ENCODE results near the gene NOC2L. TPM values are rescaled to one million over a fixed set of nuclear protein-coding genes. Genes with fewer than 3 reads are reported as not detected.

The NOC2L gene
- total RNA-seq, 1 donor from 2014 or later, result 40.8 TPM

DNA sequence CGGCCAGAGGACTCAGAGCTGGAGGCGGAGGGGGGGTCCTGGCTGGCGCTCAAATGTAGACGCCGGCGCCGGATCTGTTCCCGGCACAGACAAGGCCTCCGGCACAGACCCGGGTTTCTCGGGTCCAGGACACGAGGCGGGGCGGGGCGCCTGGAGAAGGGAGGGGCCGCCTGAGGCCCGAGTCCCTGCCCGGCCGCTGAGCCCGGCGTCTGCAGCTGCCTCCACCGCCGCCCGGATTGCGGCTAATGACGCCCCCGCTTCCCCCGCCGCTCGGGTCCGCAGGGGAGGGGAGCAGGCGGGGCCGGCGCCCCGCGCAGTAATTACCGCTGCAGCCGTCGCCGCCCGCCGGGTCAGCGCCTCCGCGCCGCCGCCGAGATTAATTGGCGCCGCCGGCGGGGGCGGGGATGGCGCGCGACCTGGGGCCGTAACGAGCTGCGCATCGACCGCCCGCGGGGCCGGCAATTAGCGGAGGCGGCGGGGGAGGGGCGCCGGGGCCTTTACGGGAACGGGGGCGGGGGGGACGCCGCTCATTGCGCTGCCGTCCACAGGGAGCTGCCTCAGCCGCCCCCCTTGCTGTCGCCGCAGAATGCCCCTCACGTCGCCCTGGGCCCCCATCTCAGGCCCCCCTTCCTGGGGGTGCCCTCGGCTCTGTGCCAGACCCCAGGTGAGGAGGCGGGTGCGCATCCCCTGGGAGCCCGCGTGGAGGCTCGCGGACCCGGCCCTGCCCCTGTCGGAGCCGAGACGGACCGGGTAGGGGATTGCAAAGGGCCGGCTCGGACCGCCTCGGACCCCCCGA is 17.3 kb downstream of the NOC2L start:
- Histone ChIP-seq H3K36me3 (peaks cover 25% of the 10 kb centered on the region), H3K4me1 (peaks cover 60% of the 10 kb centered on the region), H3K4me3 (peak overlapping the region; percentile 65), H3K27ac (replicated peaks) (peak overlapping the region; percentile 23), H3K27me3 (ENCODE audit: low read depth) (peaks cover 73% of the 10 kb centered on the region), H3K9me3 (replicated peaks) (no peaks in the 10 kb centered on the region)
- intact Hi-C loops (cut with micrococcal nuclease), result no loop called here
- TF ChIP-seq, protein P1, sequence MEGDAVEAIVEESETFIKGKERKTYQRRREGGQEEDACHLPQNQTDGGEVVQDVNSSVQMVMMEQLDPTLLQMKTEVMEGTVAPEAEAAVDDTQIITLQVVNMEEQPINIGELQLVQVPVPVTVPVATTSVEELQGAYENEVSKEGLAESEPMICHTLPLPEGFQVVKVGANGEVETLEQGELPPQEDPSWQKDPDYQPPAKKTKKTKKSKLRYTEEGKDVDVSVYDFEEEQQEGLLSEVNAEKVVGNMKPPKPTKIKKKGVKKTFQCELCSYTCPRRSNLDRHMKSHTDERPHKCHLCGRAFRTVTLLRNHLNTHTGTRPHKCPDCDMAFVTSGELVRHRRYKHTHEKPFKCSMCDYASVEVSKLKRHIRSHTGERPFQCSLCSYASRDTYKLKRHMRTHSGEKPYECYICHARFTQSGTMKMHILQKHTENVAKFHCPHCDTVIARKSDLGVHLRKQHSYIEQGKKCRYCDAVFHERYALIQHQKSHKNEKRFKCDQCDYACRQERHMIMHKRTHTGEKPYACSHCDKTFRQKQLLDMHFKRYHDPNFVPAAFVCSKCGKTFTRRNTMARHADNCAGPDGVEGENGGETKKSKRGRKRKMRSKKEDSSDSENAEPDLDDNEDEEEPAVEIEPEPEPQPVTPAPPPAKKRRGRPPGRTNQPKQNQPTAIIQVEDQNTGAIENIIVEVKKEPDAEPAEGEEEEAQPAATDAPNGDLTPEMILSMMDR (IDR thresholded peaks at IDR 0.05; ENCODE audit: borderline replicate concordance), result no peak
- DNase-seq, result peak; percentile 73

DNA sequence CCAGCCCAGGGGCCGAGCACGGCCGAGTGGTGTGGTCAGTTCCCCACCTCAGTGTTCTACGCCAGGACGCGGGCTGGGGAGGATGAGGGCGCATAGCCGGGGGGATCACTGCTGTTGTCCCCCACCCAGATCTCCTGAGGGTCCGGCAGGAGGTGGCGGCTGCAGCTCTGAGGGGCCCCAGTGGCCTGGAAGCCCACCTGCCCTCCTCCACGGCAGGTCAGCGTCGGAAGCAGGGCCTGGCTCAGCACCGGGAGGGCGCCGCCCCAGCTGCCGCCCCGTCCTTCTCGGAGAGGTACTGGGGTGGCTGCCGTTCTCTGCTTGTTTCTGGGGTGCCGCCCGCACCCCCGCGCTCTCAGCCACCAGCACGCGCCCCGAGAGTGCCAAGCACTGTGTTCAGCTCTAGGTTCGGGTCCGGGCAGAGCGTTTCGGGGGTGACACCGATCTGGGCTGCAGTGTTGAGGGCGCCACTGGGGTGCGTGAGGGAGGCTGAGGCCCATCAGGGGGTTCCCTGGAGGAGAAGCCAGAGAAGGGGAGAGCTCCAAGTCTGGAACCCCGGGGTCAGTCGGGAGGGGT is 18.0 kb downstream of the NOC2L start:
- intact Hi-C loops (cut with micrococcal nuclease), result no loop called here
- H3K4me1 ChIP-seq, result peaks cover 62% of the 10 kb centered on the region
- TF ChIP-seq, protein P1 (IDR thresholded peaks at IDR 0.05; ENCODE audit: borderline replicate concordance), result no peak
- peak overlapping the region; percentile 62 for H3K27ac ChIP-seq (replicated peaks)
- no peak for DNase-seq
- peak overlapping the region; percentile 65 for H3K4me3 ChIP-seq
- no peaks in the 10 kb centered on the region for H3K9me3 ChIP-seq (replicated peaks)
- H3K36me3 ChIP-seq, result peaks cover 18% of the 10 kb centered on the region
- peaks cover 79% of the 10 kb centered on the region for H3K27me3 ChIP-seq (ENCODE audit: low read depth)

DNA sequence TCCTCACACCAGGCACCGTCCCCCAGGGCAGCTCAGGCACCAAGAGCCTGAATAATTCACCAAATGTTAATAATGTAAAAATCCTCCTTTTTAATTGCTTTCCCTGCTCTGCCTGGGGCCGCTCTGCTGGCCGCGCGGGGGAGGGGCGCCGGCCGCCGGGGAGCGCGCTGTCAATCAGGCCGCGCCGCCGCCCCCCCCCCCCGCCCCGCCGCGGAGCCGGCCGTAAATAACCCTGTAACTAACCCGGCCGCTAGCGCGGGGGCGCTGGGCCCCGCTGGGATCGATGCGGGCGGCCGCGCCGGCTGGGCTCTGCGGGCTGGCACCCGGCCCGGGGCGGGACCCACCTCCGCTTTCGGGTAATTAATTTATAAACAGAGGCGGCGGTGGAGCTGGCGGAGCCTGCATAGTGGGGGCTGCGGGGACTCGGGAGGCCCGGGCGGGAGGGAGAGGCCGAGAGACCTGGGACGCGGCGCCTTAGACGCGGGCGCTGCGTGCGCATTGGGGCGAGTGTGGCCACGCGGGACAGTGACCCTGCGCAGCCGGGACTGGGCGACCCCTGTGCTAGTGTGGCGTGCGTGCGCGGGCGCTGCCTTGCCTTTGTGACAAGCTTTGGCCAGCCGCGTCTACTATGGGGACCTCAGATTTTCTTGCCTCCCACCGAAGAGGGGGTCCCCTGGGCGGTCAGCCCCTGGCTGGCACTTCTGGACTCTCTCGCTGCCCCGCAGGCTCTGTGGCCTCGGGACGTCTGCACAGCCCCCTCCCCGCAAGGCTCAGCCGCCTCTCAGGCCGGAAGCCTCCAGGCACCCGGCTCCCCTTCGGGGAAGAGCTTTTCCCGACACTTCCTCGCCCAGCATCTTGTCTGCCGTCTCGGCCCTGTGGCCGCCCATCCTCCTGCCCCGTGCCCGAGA is 18.7 kb downstream of the NOC2L start:
- TF ChIP-seq, protein P1 (IDR thresholded peaks at IDR 0.05; ENCODE audit: borderline replicate concordance), result peak; percentile 32
- Histone ChIP-seq H3K27me3 (ENCODE audit: low read depth) (peaks cover 87% of the 10 kb centered on the region), H3K9me3 (replicated peaks) (no peaks in the 10 kb centered on the region), H3K4me3 (peak overlapping the region; percentile 65), H3K36me3 (peaks cover 11% of the 10 kb centered on the region), H3K27ac (replicated peaks) (peak overlapping the region; percentile 62), H3K4me1 (peaks cover 69% of the 10 kb centered on the region)
- peak; percentile 65 for DNase-seq
- intact Hi-C loops (cut with micrococcal nuclease), result no loop called here

DNA sequence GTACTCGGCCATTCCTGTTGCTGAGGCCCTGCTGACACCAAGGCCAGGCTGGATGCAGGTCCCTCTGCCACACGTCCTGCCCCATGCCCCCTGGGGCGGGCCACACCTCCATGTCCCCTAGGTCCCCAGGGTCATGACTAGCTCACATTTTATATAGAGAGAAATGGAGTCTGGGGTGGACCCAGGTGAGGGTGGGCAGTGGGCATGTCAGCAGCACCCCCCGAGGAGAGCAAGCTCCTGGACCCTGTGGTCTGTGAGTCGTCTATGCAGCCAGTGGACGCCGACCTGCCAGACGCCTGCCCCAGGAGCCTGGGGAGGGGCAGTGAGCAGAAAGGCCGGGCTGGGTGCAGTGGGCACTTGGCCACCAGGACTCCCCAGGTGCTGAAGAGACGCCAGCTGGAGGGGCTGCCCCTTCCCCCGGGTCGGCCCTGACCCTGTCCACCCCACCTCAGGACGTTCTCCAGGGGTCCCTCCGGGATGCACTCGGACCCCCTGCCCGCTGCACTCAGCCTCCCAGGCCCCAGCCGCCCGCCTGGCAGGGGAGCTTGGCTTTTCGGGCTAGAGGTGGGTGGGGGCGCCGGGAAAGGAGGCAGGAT is 19.4 kb downstream of the NOC2L start:
- H3K4me3 ChIP-seq, result peak overlapping the region; percentile 65
- intact Hi-C loops (cut with micrococcal nuclease), result no loop called here
- DNase-seq, result no peak
- no peaks in the 10 kb centered on the region for H3K9me3 ChIP-seq (replicated peaks)
- H3K4me1 ChIP-seq, result peaks cover 68% of the 10 kb centered on the region
- TF ChIP-seq, protein P1 (IDR thresholded peaks at IDR 0.05; ENCODE audit: borderline replicate concordance), result no peak
- no peak overlapping the region for H3K27ac ChIP-seq (replicated peaks)
- peaks cover 3% of the 10 kb centered on the region for H3K36me3 ChIP-seq
- H3K27me3 ChIP-seq (ENCODE audit: low read depth), result peaks cover 93% of the 10 kb centered on the region
